Lung (tissue), 12 donors: ENCODE results near the gene RYK. TPM values are rescaled to one million over a fixed set of nuclear protein-coding genes. Genes with fewer than 3 reads are reported as not detected.
"Not testable (repeated sequence)": the region's sequence is repeated elsewhere in the genome, so short reads cannot be mapped to it uniquely, and the experiment has no call there.

Experiments used
- ATAC-seq: fragments of 200-7000 bp; cut with Tn5 transposase; one replicate; pipeline ENCODE4 v1.9.1; 2020; ENCODE audit warnings: moderate number of reproducible peaks; ENCODE audit not compliant: insufficient read depth, low FRiP score
- DNase-seq, 3 donors: peaks; one replicate each; pipeline ENCODE4 v3.0.0-alpha.2; 2013 to 2017
- H3K27ac ChIP-seq, 2 donors: one replicate each; pipeline ENCODE4 v1.5.1; 2013; ENCODE audit warnings: mild to moderate bottlenecking in 2 of 2, moderate library complexity in 2 of 2, control low read depth in 1 of 2, inconsistent platforms in 1 of 2, low read depth in 1 of 2, low read length in 1 of 2
- H3K27me3 ChIP-seq, 3 donors: one replicate each; pipeline ENCODE4 v1.5.1; 2013; ENCODE audit warnings: low read length in 2 of 3; ENCODE audit not compliant: control insufficient read depth in 3 of 3, insufficient read depth in 3 of 3
- H3K36me3 ChIP-seq, 4 donors: one replicate each; pipeline ENCODE4 v1.5.1; 2013; ENCODE audit warnings: low read length in 4 of 4, mild to moderate bottlenecking in 1 of 4, moderate library complexity in 1 of 4; ENCODE audit not compliant: control insufficient read depth in 4 of 4, insufficient read depth in 4 of 4
- H3K4me1 ChIP-seq, 5 donors: one replicate each; pipeline ENCODE4 v1.5.1; 2013; ENCODE audit warnings: low read length in 5 of 5, mild to moderate bottlenecking in 2 of 5, moderate library complexity in 1 of 5; ENCODE audit not compliant: control insufficient read depth in 5 of 5, insufficient read depth in 5 of 5
- H3K4me3 ChIP-seq: one replicate; pipeline ENCODE4 v1.5.1; 2013; ENCODE audit warnings: mild to moderate bottlenecking, control low read depth, moderate library complexity
- H3K9ac ChIP-seq, 2 donors: one replicate each; pipeline ENCODE4 v1.5.1; 2013; ENCODE audit warnings: low read length in 2 of 2, control low read depth in 1 of 2; ENCODE audit not compliant: insufficient read depth in 1 of 2
- H3K9me3 ChIP-seq, 4 donors: one replicate each; pipeline ENCODE4 v1.5.1; 2013; ENCODE audit warnings: low read length in 3 of 4, mild to moderate bottlenecking in 1 of 4, moderate library complexity in 1 of 4; ENCODE audit not compliant: control insufficient read depth in 4 of 4, insufficient read depth in 3 of 4
- WGBS, 2 donors: extraction: QIAGEN DNeasy Blood & Tissue Kit; methylation state at CpG; one replicate each; pipeline ENCODE4 v1.1.7; 2013; 5-methylcytosine and 5-hydroxymethylcytosine counted together
- polyA plus RNA-seq, 2 donors: library from polyadenylated mRNA; stranded (reverse); fragments of 200-250 nt; gene quantifications; one replicate each; pipeline ENCODE4 v1.2.1, GENCODE V29; 2013
- total RNA-seq, 2 donors: library from RNA; depleted of rRNA in 1 of 2; stranded (reverse); fragments of >200 nt in 1 of 2; gene quantifications; one replicate each; pipeline ENCODE4 v1.2.1, GENCODE V29; 2014 to 2021
- TF ChIP-seq, protein P1 (sequence below): IDR thresholded peaks from 2 replicates; pipeline ENCODE4 v1.5.1; 2012; ENCODE audit warnings: mild to moderate bottlenecking; ENCODE audit errors: control extremely low read depth, extremely low read depth
- donor health status: control.
- donor health status: control.
- donor health status: Bipolar disorder and iron deficiency.
- donor health status: healthy.
- donor health status: DM: yes; HTN: yes; CAD: no.

RYK gene
- total and polyA plus RNA-seq, 4 donors, result 22.1 to 132 (median 29.0) TPM

DNA sequence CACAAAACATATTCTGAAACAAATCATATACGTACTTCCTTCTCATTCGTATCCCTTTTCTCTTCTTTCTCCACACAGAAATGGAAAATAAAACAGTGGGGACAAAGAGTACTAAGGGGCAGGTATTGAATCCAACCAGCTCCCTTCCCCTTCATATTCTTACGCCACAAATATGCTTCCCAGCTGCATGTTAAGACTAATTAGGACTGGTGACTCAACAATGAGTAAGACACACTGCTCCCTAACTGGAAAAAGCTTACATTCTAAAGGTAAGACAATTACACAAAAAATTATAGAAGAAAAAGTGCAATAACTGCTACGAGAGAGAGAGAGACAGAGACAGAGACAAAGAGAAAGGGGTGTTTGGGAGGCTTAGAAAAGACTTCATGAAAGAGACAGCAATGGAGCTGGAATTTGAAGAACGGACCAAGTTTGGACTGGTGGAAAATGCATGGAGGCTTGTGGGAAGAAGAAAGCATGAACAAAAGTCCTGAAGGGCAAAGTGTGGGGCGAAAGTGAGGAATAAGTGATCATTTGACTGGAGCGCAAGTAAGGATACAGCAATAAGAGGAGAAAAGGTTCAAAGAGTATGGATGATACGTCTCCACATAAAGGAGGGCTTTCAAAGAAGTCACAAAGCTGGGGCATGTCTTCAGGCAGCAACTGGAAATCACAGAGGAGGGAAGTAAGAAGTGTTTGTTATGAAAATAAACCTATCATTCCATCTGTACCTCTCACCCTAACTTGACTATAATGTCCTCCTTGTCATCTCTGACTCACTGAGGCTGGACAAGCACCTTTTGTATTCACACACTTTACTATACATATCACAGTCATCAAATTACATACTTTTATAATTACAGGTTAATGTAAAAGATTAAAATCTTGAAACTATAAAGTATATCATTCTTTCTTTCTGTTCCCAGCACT lies 49.2 kb downstream of the RYK start:
- TF ChIP-seq, protein P1, sequence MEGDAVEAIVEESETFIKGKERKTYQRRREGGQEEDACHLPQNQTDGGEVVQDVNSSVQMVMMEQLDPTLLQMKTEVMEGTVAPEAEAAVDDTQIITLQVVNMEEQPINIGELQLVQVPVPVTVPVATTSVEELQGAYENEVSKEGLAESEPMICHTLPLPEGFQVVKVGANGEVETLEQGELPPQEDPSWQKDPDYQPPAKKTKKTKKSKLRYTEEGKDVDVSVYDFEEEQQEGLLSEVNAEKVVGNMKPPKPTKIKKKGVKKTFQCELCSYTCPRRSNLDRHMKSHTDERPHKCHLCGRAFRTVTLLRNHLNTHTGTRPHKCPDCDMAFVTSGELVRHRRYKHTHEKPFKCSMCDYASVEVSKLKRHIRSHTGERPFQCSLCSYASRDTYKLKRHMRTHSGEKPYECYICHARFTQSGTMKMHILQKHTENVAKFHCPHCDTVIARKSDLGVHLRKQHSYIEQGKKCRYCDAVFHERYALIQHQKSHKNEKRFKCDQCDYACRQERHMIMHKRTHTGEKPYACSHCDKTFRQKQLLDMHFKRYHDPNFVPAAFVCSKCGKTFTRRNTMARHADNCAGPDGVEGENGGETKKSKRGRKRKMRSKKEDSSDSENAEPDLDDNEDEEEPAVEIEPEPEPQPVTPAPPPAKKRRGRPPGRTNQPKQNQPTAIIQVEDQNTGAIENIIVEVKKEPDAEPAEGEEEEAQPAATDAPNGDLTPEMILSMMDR, result no peak
- Histone ChIP-seq H3K36me3 (peaks cover 6 to 29% (median 11%) of the 10 kb centered on the region in 4 donors), H3K9me3 (no peaks in the 10 kb centered on the region), H3K4me3 (no peak overlapping the region), H3K27ac (no peak overlapping the region), H3K4me1 (no peaks in the 10 kb centered on the region), H3K9ac (no peak overlapping the region), H3K27me3 (no peaks in the 10 kb centered on the region)
- WGBS, 2 donors, result 98 to 99% methylated on average over 8 of the region's 8 CpGs
- no peak for ATAC-seq
- DNase-seq, result no peak

DNA sequence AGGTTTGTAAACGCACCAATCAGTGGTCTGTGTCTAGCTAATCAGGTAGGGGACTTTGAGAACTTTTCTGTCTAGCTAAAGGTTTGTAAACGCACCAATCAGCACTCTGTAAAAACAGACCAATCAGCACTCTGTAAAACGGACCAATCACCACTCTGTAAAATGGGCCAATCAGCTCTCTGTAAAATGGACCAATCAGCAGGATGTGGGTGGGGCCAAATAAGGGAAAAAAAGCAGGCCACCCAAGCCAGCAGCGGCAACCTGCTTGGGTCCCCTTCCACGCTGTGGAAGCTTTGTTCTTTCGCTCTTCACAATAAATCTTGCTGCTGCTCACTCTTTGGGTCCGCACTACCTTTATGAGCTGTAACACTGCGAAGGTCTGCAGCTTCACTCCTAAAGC lies 50.8 kb downstream of the RYK start:
- not testable (repeated sequence) for H3K9me3 ChIP-seq, H3K4me3 ChIP-seq, DNase-seq, H3K9ac ChIP-seq, ATAC-seq, H3K27me3 ChIP-seq, H3K27ac ChIP-seq, H3K4me1 ChIP-seq
- 85 to 89% methylated on average over 8 of the region's 8 CpGs for WGBS, 2 donors
- H3K36me3 ChIP-seq, result peaks cover 7 to 29% (median 9%) of the 10 kb centered on the region in 4 donors

DNA sequence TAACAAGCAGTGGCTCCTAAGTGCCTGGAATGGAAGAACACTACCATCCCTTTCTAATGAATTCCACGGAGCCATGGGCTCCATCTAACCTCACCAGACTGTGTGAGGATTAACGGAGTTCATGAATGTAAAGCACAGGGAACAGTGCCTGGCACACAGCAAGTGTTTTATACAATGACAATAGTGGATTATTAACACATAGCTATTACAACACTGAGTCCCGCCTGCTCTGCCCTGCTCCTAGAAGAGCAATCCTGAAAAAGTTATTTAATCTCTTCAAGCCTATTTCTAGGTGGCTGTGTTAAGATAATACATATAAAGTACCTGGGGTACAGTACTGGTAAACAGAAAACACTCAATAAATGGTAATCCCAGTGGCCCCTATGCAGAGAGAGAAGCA lies 51.4 kb downstream of the RYK start:
- Histone ChIP-seq H3K4me3 (no peak overlapping the region), H3K27ac (no peak overlapping the region), H3K9me3 (no peaks in the 10 kb centered on the region), H3K4me1 (no peaks in the 10 kb centered on the region), H3K36me3 (peaks cover 5 to 30% (median 8%) of the 10 kb centered on the region in 4 donors), H3K9ac (no peak overlapping the region), H3K27me3 (no peaks in the 10 kb centered on the region)
- WGBS, 2 donors, result 85 to 88% methylated on average over 3 of the region's 3 CpGs
- DNase-seq (no peak), ATAC-seq (no peak)
- TF ChIP-seq, protein P1, result no peak

DNA sequence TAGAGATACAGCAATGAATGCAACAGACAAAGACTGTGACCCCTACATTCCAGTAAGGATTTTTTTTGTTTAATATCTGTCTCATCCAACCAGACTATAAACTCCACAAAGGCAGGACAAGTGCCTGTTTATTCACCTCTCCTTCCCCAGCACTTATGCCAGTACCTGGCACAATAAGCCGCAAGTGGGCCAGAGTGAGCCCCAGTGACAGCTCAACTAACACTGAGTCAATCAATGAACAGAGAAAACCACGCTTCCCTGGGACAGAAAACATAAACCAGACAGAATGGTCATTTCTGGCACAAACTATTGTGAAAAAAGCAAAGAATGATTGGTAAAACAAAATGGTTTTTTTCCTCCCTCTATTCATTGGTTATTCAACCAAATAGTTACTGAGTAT lies 52.2 kb downstream of the RYK start:
- ATAC-seq, result no peak
- Histone ChIP-seq H3K9ac (no peak overlapping the region), H3K27ac (no peak overlapping the region), H3K4me1 (no peaks in the 10 kb centered on the region), H3K9me3 (no peaks in the 10 kb centered on the region), H3K36me3 (peaks cover 7 to 30% (median 11%) of the 10 kb centered on the region in 4 donors), H3K27me3 (no peaks in the 10 kb centered on the region), H3K4me3 (no peak overlapping the region)
- TF ChIP-seq, protein P1, result no peak
- WGBS, 2 donors, result 91 to 99% methylated on average over 2 of the region's 2 CpGs
- no peak for DNase-seq
